H9 (cell line): ENCODE data around the gene CRBN. TPM values are rescaled to one million over a fixed set of nuclear protein-coding genes. Genes with fewer than 3 reads are reported as not detected.
A peak's percentile ranks its signal among the peaks of the same experiment; 100 is the strongest.

Experiments
- DNase-seq: peaks from one replicate; pipeline ENCODE4 v3.0.0-alpha.2; 2017
- H2AFZ ChIP-seq: one replicate; pipeline ENCODE4 v1.6.1; 2013; ENCODE audit warnings: mild to moderate bottlenecking, low read length, control low read depth, moderate library complexity
- H2AK5ac ChIP-seq: 2 replicates; pipeline ENCODE4 v1.6.1; 2013; ENCODE audit warnings: low read length, control low read depth, mixed read lengths; ENCODE audit not compliant: insufficient read length
- H2BK120ac ChIP-seq: one replicate; pipeline ENCODE4 v1.6.1; 2013; ENCODE audit warnings: low read depth, mild to moderate bottlenecking, low read length, control low read depth, inconsistent platforms; ENCODE audit not compliant: poor library complexity, severe bottlenecking
- H2BK12ac ChIP-seq: 2 replicates; pipeline ENCODE4 v1.6.1; 2013; ENCODE audit warnings: low read length, control low read depth, mixed read lengths, low read depth; ENCODE audit not compliant: insufficient read length
- H2BK15ac ChIP-seq: 2 replicates; pipeline ENCODE4 v1.6.1; 2013; ENCODE audit warnings: low read depth, low read length, control low read depth
- H2BK20ac ChIP-seq: one replicate; pipeline ENCODE4 v1.6.1; 2013; ENCODE audit warnings: low read depth, mild to moderate bottlenecking, low read length, control low read depth, inconsistent platforms; ENCODE audit not compliant: poor library complexity, severe bottlenecking
- H2BK5ac ChIP-seq: 2 replicates; pipeline ENCODE4 v1.6.1; 2013; ENCODE audit warnings: low read length, control low read depth, mixed read lengths; ENCODE audit not compliant: insufficient read length
- H3K14ac ChIP-seq: 2 replicates; pipeline ENCODE4 v1.6.1; 2013; ENCODE audit warnings: low read length, control low read depth; ENCODE audit not compliant: insufficient read depth
- H3K18ac ChIP-seq: 2 replicates; pipeline ENCODE4 v1.6.1; 2013; ENCODE audit warnings: low read depth, mild to moderate bottlenecking, mixed read lengths, low read length, control low read depth; ENCODE audit not compliant: insufficient read length
- H3K23ac ChIP-seq: 2 replicates; pipeline ENCODE4 v1.6.1; 2013; ENCODE audit warnings: low read length, control low read depth, mixed read lengths, low read depth; ENCODE audit not compliant: insufficient read length
- H3K23me2 ChIP-seq: 2 replicates; pipeline ENCODE4 v1.6.1; 2013; ENCODE audit warnings: low read depth, mild to moderate bottlenecking, mixed read lengths, low read length, control low read depth; ENCODE audit not compliant: insufficient read length, poor library complexity, severe bottlenecking
- H3K27ac ChIP-seq: 2 replicates; pipeline ENCODE4 v1.5.1; 2013; ENCODE audit warnings: low read length, control low read depth, mixed read lengths, low read depth; ENCODE audit not compliant: insufficient read length
- H3K27me3 ChIP-seq: 2 replicates; pipeline ENCODE4 v1.6.1; 2013; ENCODE audit warnings: low read length, control low read depth, inconsistent platforms; ENCODE audit not compliant: insufficient read depth
- H3K4ac ChIP-seq: 2 replicates; pipeline ENCODE4 v1.6.1; 2013; ENCODE audit warnings: low read depth, mild to moderate bottlenecking, control low read depth, inconsistent platforms, low read length, moderate library complexity
- H3K4me1 ChIP-seq: 2 replicates; pipeline ENCODE4 v1.6.1; 2013; ENCODE audit warnings: low read length, control low read depth, inconsistent platforms; ENCODE audit not compliant: insufficient read depth
- H3K4me2 ChIP-seq: 2 replicates; pipeline ENCODE4 v1.6.1; 2013; ENCODE audit warnings: low read length, control low read depth, mixed read lengths; ENCODE audit not compliant: insufficient read length, insufficient read depth
- H3K56ac ChIP-seq: 2 replicates; pipeline ENCODE4 v1.6.1; 2013; ENCODE audit warnings: low read depth, mild to moderate bottlenecking, mixed read lengths, low read length, control low read depth; ENCODE audit not compliant: insufficient read length
- H3K79me1 ChIP-seq: 2 replicates; pipeline ENCODE4 v1.6.1; 2013; ENCODE audit warnings: low read depth, mild to moderate bottlenecking, moderate library complexity, low read length, control low read depth, inconsistent platforms; ENCODE audit not compliant: insufficient read depth, poor library complexity, severe bottlenecking
- H3K79me2 ChIP-seq: 2 replicates; pipeline ENCODE4 v1.6.1; 2013; ENCODE audit warnings: low read length, control low read depth, inconsistent platforms; ENCODE audit not compliant: insufficient read depth
- H3K9ac ChIP-seq: 2 replicates; pipeline ENCODE4 v1.6.1; 2013; ENCODE audit warnings: low read length, control low read depth, mixed read lengths; ENCODE audit not compliant: insufficient read length; ENCODE audit errors: extremely low read depth
- H3K9me3 ChIP-seq: one replicate; pipeline ENCODE4 v1.6.1; 2013; ENCODE audit warnings: low read depth, low read length, inconsistent platforms; ENCODE audit not compliant: control insufficient read depth
- H3T11ph ChIP-seq: one replicate; pipeline ENCODE4 v1.6.1; 2013; ENCODE audit warnings: mild to moderate bottlenecking, low read length, control low read depth, inconsistent platforms
- H4K20me1 ChIP-seq: one replicate; pipeline ENCODE4 v1.6.1; 2013; ENCODE audit not compliant: control insufficient read depth, insufficient read length, insufficient read depth
- H4K5ac ChIP-seq: 2 replicates; pipeline ENCODE4 v1.6.1; 2013; ENCODE audit warnings: low read depth, mild to moderate bottlenecking, mixed read lengths, low read length, control low read depth; ENCODE audit not compliant: insufficient read length
- H4K8ac ChIP-seq: replicated peaks from 2 replicates; pipeline ENCODE4 v1.6.1; 2013; ENCODE audit warnings: low read length, control low read depth, mixed read lengths, low read depth; ENCODE audit not compliant: insufficient read length
- H4K91ac ChIP-seq: 2 replicates; pipeline ENCODE4 v1.6.1; 2013; ENCODE audit warnings: low read depth, mild to moderate bottlenecking, moderate library complexity, mixed read lengths, low read length, control low read depth; ENCODE audit not compliant: insufficient read length
- H3K27ac Mint-ChIP-seq, 3 experiments: 2 replicates in 2 of 3; 3 replicates in 1 of 3; pipeline ENCODE4 v1.8.0; 2020 to 2021; ENCODE audit warnings: mixed read lengths in 3 of 3, mild to moderate bottlenecking in 1 of 3, moderate library complexity in 1 of 3
- H3K27me3 Mint-ChIP-seq: 2 replicates; pipeline ENCODE4 v1.8.0; 2021; ENCODE audit warnings: low read depth, mild to moderate bottlenecking, moderate library complexity, mixed read lengths
- H3K36me3 Mint-ChIP-seq, 3 experiments: 2 replicates in 2 of 3; 3 replicates in 1 of 3; pipeline ENCODE4 v1.8.0; 2020 to 2021; ENCODE audit warnings: low read depth in 3 of 3, mixed read lengths in 3 of 3; ENCODE audit not compliant: insufficient read depth in 1 of 3
- H3K4me1 Mint-ChIP-seq, 2 experiments: 2 replicates each; pipeline ENCODE4 v1.8.0; 2020; ENCODE audit warnings: mixed read lengths in 2 of 2
- H3K4me3 Mint-ChIP-seq, 2 experiments: 2 replicates in 1 of 2; 3 replicates in 1 of 2; pipeline ENCODE4 v1.8.0; 2020 to 2021; ENCODE audit warnings: mild to moderate bottlenecking in 2 of 2, mixed read lengths in 2 of 2, moderate library complexity in 1 of 2
- H3K9me3 Mint-ChIP-seq, 2 experiments: 2 replicates in 1 of 2; 3 replicates in 1 of 2; pipeline ENCODE4 v1.8.0; 2020; ENCODE audit warnings: mild to moderate bottlenecking in 2 of 2, mixed read lengths in 2 of 2, moderate library complexity in 1 of 2
- CTCF ChIP-seq: fragments of 200-600 bp; sonication (generic); conservative IDR thresholded peaks from 3 replicates; pipeline ENCODE4 v1.8.0; 2021; ENCODE audit warnings: antibody characterized with exemption, mild to moderate bottlenecking
- WGBS: extraction: QIAGEN DNeasy Blood & Tissue Kit; methylation state at CpG from one replicate; pipeline ENCODE4 v1.1.7; 2013; ENCODE audit warnings: missing lambda C conversion rate, low lambda C conversion rate, mixed read lengths; ENCODE audit not compliant: insufficient read length; ENCODE audit errors: extremely low coverage; 5-methylcytosine and 5-hydroxymethylcytosine counted together
- total RNA-seq: library from RNA; stranded (reverse); gene quantifications from 2 replicates; pipeline ENCODE4 v1.2.1, GENCODE V29; 2021

Gene CRBN
- total RNA-seq, 1 experiment from 2014 or later: 40.2 TPM

- no peaks in the 10 kb centered on the region for H3K79me1 ChIP-seq
- H2AFZ ChIP-seq: peak within 1 kb of the TSS; percentile 66
- H3K79me2 ChIP-seq: peaks cover 8% of the 10 kb centered on the region; the same call in 1 of the 2 replicates
- no peak within 1 kb of the TSS for H2AK5ac ChIP-seq
- Mint-ChIP-seq H3K27me3 (no peaks in the 10 kb centered on the region; the same call in 1 of the 2 replicates), H3K4me3 (peak within 1 kb of the TSS; percentile 95 to 96), H3K4me1 (peaks cover 15 to 21% of the 10 kb centered on the region in 2 experiments), H3K27ac (peak within 1 kb of the TSS; percentile 88 to 98 (median 95)), H3K9me3 (no peaks in the 10 kb centered on the region), H3K36me3 (peaks cover 19 to 35% (median 27%) of the 10 kb centered on the region in 3 experiments)
- peak within 1 kb of the TSS; percentile 8 for H2BK120ac ChIP-seq
- peaks cover 13% of the 10 kb centered on the region for H3K23me2 ChIP-seq
- H2BK15ac ChIP-seq: no peak within 1 kb of the TSS
- peak within 1 kb of the TSS; percentile 93 for H3K14ac ChIP-seq
- no peak within 1 kb of the TSS for H2BK5ac ChIP-seq
- peak within 1 kb of the TSS; percentile 51 for H3K27ac ChIP-seq
- peak within 1 kb of the TSS; percentile 98 for H4K91ac ChIP-seq
- H3K18ac ChIP-seq: peak within 1 kb of the TSS; percentile 93
- H3K56ac ChIP-seq: no peak within 1 kb of the TSS
- H4K5ac ChIP-seq: peak within 1 kb of the TSS; percentile 35
- no peaks in the 10 kb centered on the region for H3K9me3 ChIP-seq
- no peak within 1 kb of the TSS for H2BK12ac ChIP-seq
- DNase-seq: peak; percentile 93
- no peaks in the 10 kb centered on the region for H3K27me3 ChIP-seq
- H4K20me1 ChIP-seq: no peaks in the 10 kb centered on the region
- no CpG with 5 or more reads among the region's 100 CpGs for WGBS
- TF ChIP-seq CTCF: no peak
- peak within 1 kb of the TSS; percentile 95 for H3K4ac ChIP-seq
- no peak within 1 kb of the TSS for H3K23ac ChIP-seq
- H3T11ph ChIP-seq: peak within 1 kb of the TSS; percentile 0
- no peaks in the 10 kb centered on the region for H3K4me1 ChIP-seq
- H4K8ac ChIP-seq: no peak within 1 kb of the TSS
- peak within 1 kb of the TSS; percentile 79 for H3K4me2 ChIP-seq
- peak within 1 kb of the TSS; percentile 83 for H3K9ac ChIP-seq
- no peak within 1 kb of the TSS for H2BK20ac ChIP-seq
Measured at GRCh38 chr3:3126477-3127431, 52.7 kb downstream of the CRBN start, which contains the start of gene TRNT1. Gene TRNT1, plus strand, starts transcription at chr3:3126940. Its CDS starts 2,101 bp downstream, at chr3:3129041.
